Gastrocnemius medialis (tissue), 4 donors: ENCODE measurements around the gene CHST11. TPM values are rescaled to one million over a fixed set of nuclear protein-coding genes. Genes with fewer than 3 reads are reported as not detected.

Source experiments
- ATAC-seq, 2 donors: fragments of 150-250 bp; one replicate each; pipeline ENCODE4 v1.9.1; 2016
- DNase-seq, 2 donors: peaks; one replicate each; pipeline ENCODE4 v3.0.0-alpha.2; 2019
- H3K27ac ChIP-seq, 4 donors: fragments of 200-600 bp; sonication (generic); 1 replicate in 1 of 4; 2 replicates in 3 of 4; pipeline ENCODE4 v1.5.1; 2016 to 2018; ENCODE audit warnings: mild to moderate bottlenecking in 2 of 4, moderate library complexity in 1 of 4
- H3K27me3 ChIP-seq, 3 donors: fragments of 200-600 bp; sonication (generic) in 2 of 3; 1 replicate in 1 of 3; 2 replicates in 2 of 3; pipeline versions ENCODE4 v1.5.1 to v1.6.0; 2016 to 2019; ENCODE audit warnings: mild to moderate bottlenecking in 1 of 3, moderate library complexity in 1 of 3
- H3K36me3 ChIP-seq, 2 donors: fragments of 200-600 bp; sonication (generic) in 1 of 2; one replicate each; pipeline ENCODE4 v1.5.1; 2017 to 2018
- H3K4me1 ChIP-seq, 2 donors: fragments of 200-600 bp; sonication (generic) in 1 of 2; one replicate each; pipeline ENCODE4 v1.5.1; 2016 to 2017; ENCODE audit warnings: mild to moderate bottlenecking in 2 of 2
- H3K4me3 ChIP-seq, 4 donors: fragments of 200-600 bp; sonication (generic) in 3 of 4; 1 replicate in 1 of 4; 2 replicates in 3 of 4; pipeline ENCODE4 v1.5.1; 2016 to 2019; ENCODE audit warnings: mild to moderate bottlenecking in 2 of 4
- H3K9me3 ChIP-seq, 3 donors: fragments of 200-600 bp; sonication (generic) in 2 of 3; 1 replicate in 1 of 3; 2 replicates in 2 of 3; pipeline ENCODE4 v1.5.1; 2016 to 2019
- CTCF ChIP-seq, 5 experiments: fragments of 450-650 bp in 3 of 5; fragments of 200-600 bp in 2 of 5; sonication (generic) in 2 of 5; IDR thresholded peaks in 4 of 5; conservative IDR thresholded peaks in 1 of 5; 1 replicate in 4 of 5; 2 replicates in 1 of 5; pipeline ENCODE4 v1.5.1; 2016 to 2019; ENCODE audit warnings: antibody characterized with exemption in 5 of 5, mild to moderate bottlenecking in 3 of 5, moderate library complexity in 3 of 5
- POLR2A ChIP-seq, 2 donors: fragments of 450-650 bp; IDR thresholded peaks; one replicate each; pipeline ENCODE4 v1.6.1; 2017; ENCODE audit warnings: antibody characterized with exemption in 2 of 2, mild to moderate bottlenecking in 2 of 2, moderate library complexity in 2 of 2
- in situ Hi-C, 4 donors: fragments of 200-750 bp; cut with MboI; loops; one replicate each; pipeline versions ENCODE4 v1.15.0 to v1.8.0; 2017; ENCODE audit warnings: low sequenced_read_pairs in 4 of 4
- intact Hi-C: fragments of 100-400 bp; cut with DNase I; formaldehyde crosslinking; loops from one replicate; pipeline ENCODE4 v1.15.1; 2023; ENCODE audit warnings: low total_unique reads
- total RNA-seq, 4 donors: library from RNA; depleted of rRNA; stranded (reverse); fragments of >200 nt; gene quantifications; one replicate each; pipeline versions ENCODE4 v1.1.0 to v1.2.3, GENCODE V29; 2016

The CHST11 gene
- total RNA-seq, 4 donors from 2014 or later = 0.17 to 2.1 (median 1.4) TPM

- H3K4me3 ChIP-seq = no peak overlapping the region
- DNase-seq (no peak), ATAC-seq (no peak)
- TF ChIP-seq POLR2A (IDR thresholded peaks at IDR 0.05) = no peak
- TF ChIP-seq CTCF (IDR thresholded peaks at IDR 0.05 in 4 of 5, conservative IDR thresholded peaks at IDR 0.05 in 1 of 5) = no peak
- intact Hi-C loops (no loop called here), in situ Hi-C loops (no loop called here)
- H3K36me3 ChIP-seq = no peaks in the 10 kb centered on the region
- H3K4me1 ChIP-seq = no peaks in the 10 kb centered on the region
- no peaks in the 10 kb centered on the region for H3K9me3 ChIP-seq
- H3K27ac ChIP-seq = no peak overlapping the region
- no peaks in the 10 kb centered on the region for H3K27me3 ChIP-seq
Measured at GRCh38 chr12:104446646-104447421, 9.9 kb upstream of the CHST11 start.

DNA sequence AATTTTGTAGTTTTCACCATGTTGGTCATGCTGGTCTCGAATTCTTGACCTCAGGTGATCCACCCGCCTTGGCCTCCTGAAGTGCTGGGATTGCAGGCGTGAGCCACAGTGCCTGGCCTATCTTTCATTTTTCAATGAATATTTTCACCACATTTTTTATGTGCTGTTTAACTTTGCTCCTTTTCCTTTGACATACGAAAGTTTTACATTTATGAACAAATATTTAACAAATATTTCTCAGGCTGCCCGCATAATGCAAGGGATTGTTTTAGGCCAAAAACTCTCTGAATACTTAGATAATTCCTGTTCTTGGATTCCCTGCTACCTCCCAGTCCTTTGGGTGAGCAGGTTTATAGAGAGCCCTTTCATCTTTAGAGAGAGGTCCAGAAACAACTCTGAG, 8.7 kb upstream of the CHST11 start:
- no peaks in the 10 kb centered on the region for H3K27me3 ChIP-seq
- DNase-seq (no peak), ATAC-seq (no peak)
- intact Hi-C loops (no loop called here), in situ Hi-C loops (no loop called here)
- no peaks in the 10 kb centered on the region for H3K9me3 ChIP-seq
- H3K27ac ChIP-seq = no peak overlapping the region
- H3K4me3 ChIP-seq = no peak overlapping the region
- no peaks in the 10 kb centered on the region for H3K36me3 ChIP-seq
- no peaks in the 10 kb centered on the region for H3K4me1 ChIP-seq
- TF ChIP-seq POLR2A (IDR thresholded peaks at IDR 0.05) (no peak), CTCF (IDR thresholded peaks at IDR 0.05 in 4 of 5, conservative IDR thresholded peaks at IDR 0.05 in 1 of 5) (no peak)

GRCh38 chr12:104448451-104448850, 8.3 kb upstream of the CHST11 start:
- H3K27ac ChIP-seq = no peak overlapping the region
- no peaks in the 10 kb centered on the region for H3K27me3 ChIP-seq
- in situ Hi-C loops (no loop called here), intact Hi-C loops (no loop called here)
- TF ChIP-seq CTCF (IDR thresholded peaks at IDR 0.05 in 4 of 5, conservative IDR thresholded peaks at IDR 0.05 in 1 of 5) = no peak
- TF ChIP-seq POLR2A (IDR thresholded peaks at IDR 0.05) = no peak
- H3K36me3 ChIP-seq = no peaks in the 10 kb centered on the region
- no peak for DNase-seq
- H3K4me3 ChIP-seq = no peak overlapping the region
- no peak for ATAC-seq
- H3K9me3 ChIP-seq = no peaks in the 10 kb centered on the region
- no peaks in the 10 kb centered on the region for H3K4me1 ChIP-seq

DNA sequence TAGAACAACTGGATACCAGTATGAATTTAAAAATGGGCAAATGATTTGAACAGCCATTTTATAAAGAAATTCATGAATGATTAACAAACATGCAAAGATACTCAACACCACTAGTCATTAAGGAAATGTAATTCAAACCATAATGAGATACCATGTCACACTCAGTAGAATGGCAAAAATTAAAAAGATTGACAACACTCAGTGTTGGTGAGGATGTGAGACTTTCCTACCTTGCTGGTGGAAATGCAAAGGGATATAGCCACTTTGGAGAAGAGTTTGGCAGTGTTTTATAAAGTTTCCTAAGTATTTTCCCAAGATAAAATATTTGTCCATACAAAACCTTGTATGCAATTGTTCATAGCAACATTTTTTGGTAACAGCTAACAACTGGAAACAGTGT, 6.0 kb upstream of the CHST11 start:
- TF ChIP-seq POLR2A (IDR thresholded peaks at IDR 0.05) (no peak), CTCF (IDR thresholded peaks at IDR 0.05 in 4 of 5, conservative IDR thresholded peaks at IDR 0.05 in 1 of 5) (no peak)
- in situ Hi-C loops = no loop called here
- intact Hi-C loops = no loop called here
- no peak overlapping the region for H3K4me3 ChIP-seq
- no peaks in the 10 kb centered on the region for H3K4me1 ChIP-seq
- H3K36me3 ChIP-seq = no peaks in the 10 kb centered on the region
- peaks cover 0 to 9% (median 2%) of the 10 kb centered on the region in 3 donors for H3K27me3 ChIP-seq
- H3K9me3 ChIP-seq = no peaks in the 10 kb centered on the region
- DNase-seq (no peak), ATAC-seq (no peak)
- H3K27ac ChIP-seq = no peak overlapping the region
